MCF 10A (cell line): Measurements from ENCODE around the gene LTBP3. TPM values are rescaled to one million over a fixed set of nuclear protein-coding genes. Genes with fewer than 3 reads are reported as not detected.

Experiments
- BruUV-seq: library from RNA; stranded (reverse); fragments of 400-500 nt; replicated peaks from 2 replicates; lab custom pipeline; 2021; lab: Mats Ljungman, UMichigan
- CTCF ChIA-PET: fragments of 300-600 bp; sonication (Branson Sonifier 250); formaldehyde crosslinking; extraction: SDS; loops from one replicate; lab custom pipeline; 2021; ENCODE audit warnings: antibody characterized with exemption, inconsistent platforms; lab: Yijun Ruan, JAX
- POLR2A ChIA-PET: fragments of 300-600, 350-650 bp; sonication (Branson Sonifier 250); formaldehyde crosslinking; extraction: SDS; loops from one replicate; lab custom pipeline; 2020; ENCODE audit warnings: antibody characterized with exemption, inconsistent platforms; lab: Yijun Ruan, JAX
- DNase-seq: peaks from one replicate; pipeline ENCODE4 v3.0.0-alpha.2; 2018; ENCODE audit not compliant: unreplicated experiment
- H3K27ac Mint-ChIP-seq: one replicate; pipeline ENCODE4 v1.8.0; 2022; ENCODE audit warnings: mild to moderate bottlenecking, low read depth, mixed read lengths; ENCODE audit not compliant: unreplicated experiment
- H3K27me3 Mint-ChIP-seq: one replicate; pipeline ENCODE4 v1.8.0; 2022; ENCODE audit warnings: mixed read lengths; ENCODE audit not compliant: insufficient read depth, unreplicated experiment
- H3K36me3 Mint-ChIP-seq: one replicate; pipeline ENCODE4 v1.8.0; 2022; ENCODE audit warnings: mild to moderate bottlenecking, moderate library complexity, mixed read lengths; ENCODE audit not compliant: insufficient read depth, unreplicated experiment
- H3K4me1 Mint-ChIP-seq: one replicate; pipeline ENCODE4 v1.8.0; 2022; ENCODE audit warnings: mixed read lengths; ENCODE audit not compliant: insufficient read depth, unreplicated experiment
- H3K4me3 Mint-ChIP-seq: one replicate; pipeline ENCODE4 v1.8.0; 2022; ENCODE audit warnings: mild to moderate bottlenecking, moderate library complexity, mixed read lengths; ENCODE audit not compliant: unreplicated experiment
- H3K9me3 Mint-ChIP-seq: one replicate; pipeline ENCODE4 v1.8.0; 2022; ENCODE audit warnings: mixed read lengths; ENCODE audit not compliant: unreplicated experiment
- intact Hi-C: fragments of 100-400 bp; cut with micrococcal nuclease; formaldehyde crosslinking; loops from 2 replicates; pipeline ENCODE4 v1.14.1; 2022
- total RNA-seq: library from RNA; stranded (reverse); gene quantifications from 2 replicates; pipeline ENCODE4 v1.2.3, GENCODE V29; 2022
- TF ChIP-seq, protein P1 (sequence below): fragments of 200-600 bp; IDR thresholded peaks from one replicate; pipeline ENCODE4 v1.8.0; 2022; ENCODE audit warnings: antibody characterized with exemption, mild to moderate bottlenecking; ENCODE audit not compliant: unreplicated experiment

The LTBP3 gene
- total RNA-seq, 1 experiment from 2014 or later = 10.6 TPM

DNA sequence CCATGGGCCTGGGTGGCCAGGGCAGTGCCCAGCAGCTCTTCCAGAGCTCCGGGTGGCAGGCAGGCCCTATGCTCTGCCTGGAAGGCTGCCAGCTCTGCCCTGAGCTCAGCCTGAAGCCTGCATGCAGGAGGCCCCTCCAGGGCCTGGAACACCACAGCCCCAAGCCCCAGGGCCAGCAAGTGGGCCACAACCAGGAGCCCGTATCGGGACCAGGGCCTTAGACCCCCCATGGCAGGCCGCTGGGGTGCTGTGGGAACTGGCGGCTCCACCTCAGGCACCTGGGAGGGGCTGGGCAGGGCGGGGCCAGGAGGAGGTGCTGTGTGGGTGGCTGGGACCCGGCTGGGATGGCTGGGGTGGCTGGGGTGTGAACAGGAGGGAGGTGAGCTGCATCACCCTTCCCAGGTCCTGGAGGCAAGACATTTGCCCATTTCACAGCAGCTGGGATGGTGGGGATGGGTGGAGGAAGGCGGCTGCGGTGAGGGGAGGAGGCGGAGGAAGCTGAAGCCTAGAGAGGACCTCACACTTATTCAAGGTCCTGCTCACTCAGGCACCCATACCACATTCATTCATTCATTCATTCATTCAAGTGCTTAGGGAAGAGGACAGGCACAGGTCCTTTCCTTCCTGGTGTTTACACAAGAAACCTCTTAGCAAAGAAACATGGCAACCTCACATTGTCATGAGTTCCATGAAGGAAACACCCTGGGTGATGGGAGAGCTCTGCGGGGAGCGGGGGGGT lies 37.6 kb upstream of the LTBP3 start, which contains the start of gene KCNK7:
Gene KCNK7 (minus strand): TSS at position 258 of the 739 bp plus-strand sequence. CDS start 28 bp downstream, at position 230.
- Mint-ChIP-seq H3K4me1 (peaks cover 5% of the 10 kb centered on the region), H3K4me3 (no peak within 1 kb of the TSS), H3K27me3 (no peaks in the 10 kb centered on the region), H3K36me3 (peaks cover 10% of the 10 kb centered on the region), H3K9me3 (no peaks in the 10 kb centered on the region), H3K27ac (no peak within 1 kb of the TSS)
- intact Hi-C loops = no loop called here
- TF ChIP-seq, protein P1, sequence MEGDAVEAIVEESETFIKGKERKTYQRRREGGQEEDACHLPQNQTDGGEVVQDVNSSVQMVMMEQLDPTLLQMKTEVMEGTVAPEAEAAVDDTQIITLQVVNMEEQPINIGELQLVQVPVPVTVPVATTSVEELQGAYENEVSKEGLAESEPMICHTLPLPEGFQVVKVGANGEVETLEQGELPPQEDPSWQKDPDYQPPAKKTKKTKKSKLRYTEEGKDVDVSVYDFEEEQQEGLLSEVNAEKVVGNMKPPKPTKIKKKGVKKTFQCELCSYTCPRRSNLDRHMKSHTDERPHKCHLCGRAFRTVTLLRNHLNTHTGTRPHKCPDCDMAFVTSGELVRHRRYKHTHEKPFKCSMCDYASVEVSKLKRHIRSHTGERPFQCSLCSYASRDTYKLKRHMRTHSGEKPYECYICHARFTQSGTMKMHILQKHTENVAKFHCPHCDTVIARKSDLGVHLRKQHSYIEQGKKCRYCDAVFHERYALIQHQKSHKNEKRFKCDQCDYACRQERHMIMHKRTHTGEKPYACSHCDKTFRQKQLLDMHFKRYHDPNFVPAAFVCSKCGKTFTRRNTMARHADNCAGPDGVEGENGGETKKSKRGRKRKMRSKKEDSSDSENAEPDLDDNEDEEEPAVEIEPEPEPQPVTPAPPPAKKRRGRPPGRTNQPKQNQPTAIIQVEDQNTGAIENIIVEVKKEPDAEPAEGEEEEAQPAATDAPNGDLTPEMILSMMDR = no peak
- no peak for DNase-seq
- ChIA-PET POLR2A (interaction anchor here (0.6 to 1.6 kb wide), 4 partner anchors 19 to 413 kb away, joined by 3 to 4 read pairs (median 3); no protein-coding TSS in a partner anchor), CTCF (interaction anchor here (1.0 to 2.0 kb wide), 4 partner anchors 8 to 29 kb away, joined by 3 to 7 read pairs (median 4); no protein-coding TSS in a partner anchor)
- BruUV-seq = no TSS peak

DNA sequence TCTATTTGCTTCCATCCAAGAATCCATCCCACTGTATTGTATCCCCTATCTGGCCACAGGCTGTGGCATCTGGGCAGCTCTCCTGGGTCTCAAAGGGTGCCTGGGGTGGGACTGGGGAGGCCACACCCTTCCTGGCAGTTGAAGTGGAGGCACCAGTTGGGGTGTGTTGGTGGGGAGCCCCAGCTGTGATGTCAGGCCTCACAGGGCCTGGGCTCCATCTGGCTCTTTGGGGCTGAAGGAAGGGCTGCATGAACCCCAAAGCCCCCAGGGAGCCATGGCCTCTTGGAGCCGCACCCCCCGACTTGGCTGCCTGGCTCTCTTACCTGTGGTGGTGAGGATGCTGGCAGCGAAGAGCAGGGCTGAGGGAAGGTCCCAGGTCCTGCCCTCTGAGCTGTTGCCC lies 37.0 kb upstream of the LTBP3 start:
- no TSS peak for BruUV-seq
- ChIA-PET POLR2A (interaction anchor here (0.6 to 1.6 kb wide), 3 partner anchors 18 to 414 kb away, joined by 3 to 4 read pairs (median 3); no protein-coding TSS in a partner anchor), CTCF (interaction anchor here (1.0 to 2.0 kb wide), 3 partner anchors 15 to 28 kb away, joined by 3 to 7 read pairs (median 3); no protein-coding TSS in a partner anchor)
- Mint-ChIP-seq H3K4me1 (peaks cover 5% of the 10 kb centered on the region), H3K9me3 (no peaks in the 10 kb centered on the region), H3K4me3 (no peak overlapping the region), H3K27me3 (no peaks in the 10 kb centered on the region), H3K27ac (no peak overlapping the region), H3K36me3 (peaks cover 10% of the 10 kb centered on the region)
- TF ChIP-seq, protein P1 = no peak
- intact Hi-C loops = no loop called here
- no peak for DNase-seq

DNA sequence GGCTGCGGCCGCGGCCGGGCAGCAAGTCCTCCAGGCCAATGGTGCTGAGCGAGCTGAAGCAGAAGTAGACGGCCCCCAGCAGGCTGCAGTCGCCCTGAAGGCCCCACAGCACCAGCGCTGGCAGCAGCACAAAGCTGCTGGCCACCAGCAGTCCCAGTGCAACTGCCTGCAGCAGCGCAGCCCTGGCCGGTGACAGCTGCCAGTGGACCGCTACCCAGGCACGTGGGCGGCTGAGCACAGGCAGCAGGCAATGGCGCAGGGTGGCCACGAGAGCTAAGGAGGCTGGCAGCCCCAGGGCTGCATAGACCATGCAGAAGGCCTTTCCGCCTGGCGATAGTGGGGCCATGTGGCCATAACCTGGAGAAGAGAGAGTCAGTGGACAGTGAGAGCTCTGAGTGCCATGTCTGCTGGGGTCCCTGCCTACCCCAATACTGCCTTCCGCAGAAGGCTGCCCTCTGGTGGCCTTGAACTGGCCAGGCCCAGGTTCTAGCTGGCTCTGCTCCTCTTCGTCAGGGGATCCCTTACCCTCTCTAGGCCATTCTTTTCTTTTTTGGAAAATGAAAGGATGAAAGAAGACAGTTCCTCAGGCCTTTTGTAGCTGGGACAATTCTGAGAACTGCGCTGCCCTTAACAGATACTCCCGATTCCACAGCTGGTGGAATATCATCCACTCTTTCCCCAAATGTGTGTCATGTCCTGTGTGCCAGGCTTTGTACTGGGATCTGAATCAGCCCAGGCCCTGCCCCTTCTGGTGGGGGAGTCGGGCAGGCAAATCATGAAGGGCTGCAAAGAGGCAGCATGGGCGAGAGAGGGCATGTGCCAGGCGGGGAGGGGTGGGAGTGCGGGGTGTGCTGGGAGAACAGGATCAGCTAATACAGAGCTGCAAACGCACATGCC lies 35.6 kb upstream of the LTBP3 start:
- H3K4me3 Mint-ChIP-seq = no peak overlapping the region
- no TSS peak for BruUV-seq
- ChIA-PET CTCF (interaction anchor here (0.5 to 2.6 kb wide), 19 partner anchors 9 to 233 kb away, joined by 3 to 25 read pairs (median 4); partner anchors contain the start of genes EHBP1L1 and FAM89B), POLR2A (interaction anchor here (0.7 to 2.3 kb wide), 6 partner anchors 9 to 69 kb away, joined by 3 to 18 read pairs (median 4); partner anchors contain the start of genes EHBP1L1, FAM89B, MAP3K11 and SCYL1)
- no peaks in the 10 kb centered on the region for H3K27me3 Mint-ChIP-seq
- peaks cover 5% of the 10 kb centered on the region for H3K4me1 Mint-ChIP-seq
- no peak for DNase-seq
- intact Hi-C loops = no loop called here
- TF ChIP-seq, protein P1 = peak; percentile 56
- peaks cover 12% of the 10 kb centered on the region for H3K36me3 Mint-ChIP-seq
- no peak overlapping the region for H3K27ac Mint-ChIP-seq
- H3K9me3 Mint-ChIP-seq = no peaks in the 10 kb centered on the region
